ENCODE data around the gene FAM136A.
"Not testable (repeated sequence)": the region's sequence is repeated elsewhere in the genome, so short reads cannot be mapped to it uniquely, and the experiment has no call there.

DNA sequence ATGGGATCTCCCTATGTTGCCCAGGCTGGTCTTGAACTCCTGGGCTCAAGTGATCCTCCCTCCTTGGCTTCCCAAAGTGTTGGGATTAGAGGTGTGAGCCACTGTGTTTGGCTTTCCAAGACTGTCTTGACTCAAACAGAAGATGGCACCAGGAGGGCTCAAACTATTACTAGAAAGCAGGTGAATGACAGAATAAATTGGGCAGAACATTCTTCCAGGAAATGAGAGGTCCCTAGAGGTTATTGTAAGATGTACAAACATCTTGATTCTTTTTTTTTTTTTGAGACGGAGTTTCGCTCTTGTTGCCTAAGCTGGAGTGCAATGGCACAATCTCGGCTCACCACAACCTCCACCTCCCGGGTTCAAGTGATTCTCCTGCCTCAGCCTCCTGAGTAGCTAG lies 4.0 kb downstream of the FAM136A start:
- TF ChIP-seq, protein P1, sequence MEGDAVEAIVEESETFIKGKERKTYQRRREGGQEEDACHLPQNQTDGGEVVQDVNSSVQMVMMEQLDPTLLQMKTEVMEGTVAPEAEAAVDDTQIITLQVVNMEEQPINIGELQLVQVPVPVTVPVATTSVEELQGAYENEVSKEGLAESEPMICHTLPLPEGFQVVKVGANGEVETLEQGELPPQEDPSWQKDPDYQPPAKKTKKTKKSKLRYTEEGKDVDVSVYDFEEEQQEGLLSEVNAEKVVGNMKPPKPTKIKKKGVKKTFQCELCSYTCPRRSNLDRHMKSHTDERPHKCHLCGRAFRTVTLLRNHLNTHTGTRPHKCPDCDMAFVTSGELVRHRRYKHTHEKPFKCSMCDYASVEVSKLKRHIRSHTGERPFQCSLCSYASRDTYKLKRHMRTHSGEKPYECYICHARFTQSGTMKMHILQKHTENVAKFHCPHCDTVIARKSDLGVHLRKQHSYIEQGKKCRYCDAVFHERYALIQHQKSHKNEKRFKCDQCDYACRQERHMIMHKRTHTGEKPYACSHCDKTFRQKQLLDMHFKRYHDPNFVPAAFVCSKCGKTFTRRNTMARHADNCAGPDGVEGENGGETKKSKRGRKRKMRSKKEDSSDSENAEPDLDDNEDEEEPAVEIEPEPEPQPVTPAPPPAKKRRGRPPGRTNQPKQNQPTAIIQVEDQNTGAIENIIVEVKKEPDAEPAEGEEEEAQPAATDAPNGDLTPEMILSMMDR (conservative IDR thresholded peaks at IDR 0.05; ENCODE audit: low read depth, low read length): not testable (repeated sequence)
- TF ChIP-seq POLR2A (IDR thresholded peaks at IDR 0.05; ENCODE audit: low read depth, low read length): not testable (repeated sequence)

Measured in IMR-90 (cell line).